ENCODE results near the gene CDH13. TPM values are rescaled to one million over a fixed set of nuclear protein-coding genes. Genes with fewer than 3 reads are reported as not detected.

Gene CDH13
- total and polyA plus RNA-seq, 2 donors (not counting 1 experiment from before 2014, with no cell fraction given) = 27.6 to 96.7 TPM

- Histone ChIP-seq H3K4me3 (replicated peaks in 1 of 4; ENCODE audit: control extremely low read depth in 1 of 4, insufficient read depth in 1 of 4, low read depth in 3 of 4, low read length in 4 of 4) (no peak overlapping the region), H2AFZ (ENCODE audit: low read length) (no peak overlapping the region), H3K9me3 (ENCODE audit: control insufficient read depth, insufficient read depth, low read depth, low read length) (no peaks in the 10 kb centered on the region), H3K36me3 (ENCODE audit: control insufficient read depth, insufficient read depth, low read length) (peaks cover 1% of the 10 kb centered on the region), H3K9ac (ENCODE audit: insufficient read depth, low read length) (no peak overlapping the region), H3K27ac (ENCODE audit: insufficient read depth, low read length) (no peak overlapping the region), H3K4me1 (ENCODE audit: control insufficient read depth, extremely low read depth, insufficient read depth, low read length) (no peaks in the 10 kb centered on the region), H3K79me2 (ENCODE audit: control insufficient read depth, insufficient read depth, low read length) (no peaks in the 10 kb centered on the region), H3K4me2 (ENCODE audit: extremely low read depth, insufficient read depth, low read length) (no peak overlapping the region), H4K20me1 (ENCODE audit: control insufficient read depth, extremely low read depth, insufficient read depth, low read length) (no peaks in the 10 kb centered on the region), H3K27me3 (ENCODE audit: control insufficient read depth, insufficient read depth, low read length) (no peaks in the 10 kb centered on the region)
- TF ChIP-seq EZH2 (IDR thresholded peaks at IDR 0.05; ENCODE audit: low read length, missing control alignments) (no peak), CTCF (conservative IDR thresholded peaks at IDR 0.05 in 1 of 2, IDR thresholded peaks at IDR 0.05 in 1 of 2; ENCODE audit: low read depth in 1 of 2, low read length in 2 of 2) (no peak)
- peak in 1 of 2 donors; percentile 20 for DNase-seq (ENCODE audit: low read depth in 2 of 2)
Measured at GRCh38 chr16:83392743-83393142, 766.0 kb downstream of the CDH13 start.

GRCh38 chr16:83393196-83393981 is 766.6 kb downstream of the CDH13 start:
- Histone ChIP-seq H3K27ac (ENCODE audit: insufficient read depth, low read length) (no peak overlapping the region), H3K4me3 (replicated peaks in 1 of 4; ENCODE audit: control extremely low read depth in 1 of 4, insufficient read depth in 1 of 4, low read depth in 3 of 4, low read length in 4 of 4) (no peak overlapping the region), H3K36me3 (ENCODE audit: control insufficient read depth, insufficient read depth, low read length) (peaks cover 1% of the 10 kb centered on the region), H4K20me1 (ENCODE audit: control insufficient read depth, extremely low read depth, insufficient read depth, low read length) (no peaks in the 10 kb centered on the region), H3K4me2 (ENCODE audit: extremely low read depth, insufficient read depth, low read length) (no peak overlapping the region), H2AFZ (ENCODE audit: low read length) (no peak overlapping the region), H3K27me3 (ENCODE audit: control insufficient read depth, insufficient read depth, low read length) (no peaks in the 10 kb centered on the region), H3K79me2 (ENCODE audit: control insufficient read depth, insufficient read depth, low read length) (no peaks in the 10 kb centered on the region), H3K4me1 (ENCODE audit: control insufficient read depth, extremely low read depth, insufficient read depth, low read length) (no peaks in the 10 kb centered on the region), H3K9me3 (ENCODE audit: control insufficient read depth, insufficient read depth, low read depth, low read length) (no peaks in the 10 kb centered on the region), H3K9ac (ENCODE audit: insufficient read depth, low read length) (no peak overlapping the region)
- TF ChIP-seq CTCF (conservative IDR thresholded peaks at IDR 0.05 in 1 of 2, IDR thresholded peaks at IDR 0.05 in 1 of 2; ENCODE audit: low read depth in 1 of 2, low read length in 2 of 2) (no peak), EZH2 (IDR thresholded peaks at IDR 0.05; ENCODE audit: low read length, missing control alignments) (no peak)
- peak in 1 of 2 donors; percentile 60 for DNase-seq (ENCODE audit: low read depth in 2 of 2)

GRCh38 chr16:83397601-83398291 is 771.0 kb downstream of the CDH13 start:
- Histone ChIP-seq H3K4me2 (ENCODE audit: extremely low read depth, insufficient read depth, low read length) (no peak overlapping the region), H3K9ac (ENCODE audit: insufficient read depth, low read length) (no peak overlapping the region), H3K36me3 (ENCODE audit: control insufficient read depth, insufficient read depth, low read length) (peaks cover 1% of the 10 kb centered on the region), H3K4me3 (replicated peaks in 1 of 4; ENCODE audit: control extremely low read depth in 1 of 4, insufficient read depth in 1 of 4, low read depth in 3 of 4, low read length in 4 of 4) (no peak overlapping the region), H4K20me1 (ENCODE audit: control insufficient read depth, extremely low read depth, insufficient read depth, low read length) (no peaks in the 10 kb centered on the region), H3K79me2 (ENCODE audit: control insufficient read depth, insufficient read depth, low read length) (no peaks in the 10 kb centered on the region), H3K4me1 (ENCODE audit: control insufficient read depth, extremely low read depth, insufficient read depth, low read length) (no peaks in the 10 kb centered on the region), H3K9me3 (ENCODE audit: control insufficient read depth, insufficient read depth, low read depth, low read length) (no peaks in the 10 kb centered on the region), H2AFZ (ENCODE audit: low read length) (no peak overlapping the region), H3K27ac (ENCODE audit: insufficient read depth, low read length) (no peak overlapping the region), H3K27me3 (ENCODE audit: control insufficient read depth, insufficient read depth, low read length) (no peaks in the 10 kb centered on the region)
- DNase-seq (ENCODE audit: low read depth in 2 of 2) = no peak
- no peak for TF ChIP-seq EZH2 (IDR thresholded peaks at IDR 0.05; ENCODE audit: low read length, missing control alignments)
- TF ChIP-seq CTCF (conservative IDR thresholded peaks at IDR 0.05 in 1 of 2, IDR thresholded peaks at IDR 0.05 in 1 of 2; ENCODE audit: low read depth in 1 of 2, low read length in 2 of 2) = no peak

Measured in fibroblast of lung (primary cell).